ENCODE measurements around the gene CASP3.
"Not testable (repeated sequence)": the region's sequence is repeated elsewhere in the genome, so short reads cannot be mapped to it uniquely, and the experiment has no call there.

CASP3 gene

GRCh38 chr4:184595430-184595829 lies 53.8 kb downstream of the CASP3 start:
- H3F3A ChIP-seq (ENCODE audit: control insufficient read depth, insufficient read depth), result no peaks in the 10 kb centered on the region
- no peak overlapping the region for H3K4me2 ChIP-seq (ENCODE audit: low read length)
- no peak overlapping the region for H3K27ac ChIP-seq (ENCODE audit: low read depth, low read length)
- H3K27me3 ChIP-seq (ENCODE audit: control insufficient read depth, low read length), result no peaks in the 10 kb centered on the region
- no peaks in the 10 kb centered on the region for H3K9me3 ChIP-seq (ENCODE audit: control insufficient read depth, insufficient read depth, low read length)
- TF ChIP-seq CTCF (IDR thresholded peaks at IDR 0.05; ENCODE audit: low read depth, low read length, poor library complexity, severe bottlenecking) (no peak), EZH2phosphoT487 (IDR thresholded peaks at IDR 0.05; ENCODE audit: borderline replicate concordance, low read length) (no peak)
- H3K36me3 ChIP-seq (ENCODE audit: control insufficient read depth, low read length), result no peaks in the 10 kb centered on the region
- no peaks in the 10 kb centered on the region for H3K4me1 ChIP-seq (ENCODE audit: control insufficient read depth, low read length)
- no peaks in the 10 kb centered on the region for H3K9me2 ChIP-seq (replicated peaks; ENCODE audit: control insufficient read depth, low read length)
- no peak overlapping the region for H3K4me3 ChIP-seq (ENCODE audit: low read length)
- H4K20me1 ChIP-seq (ENCODE audit: control insufficient read depth, insufficient read depth, low read depth, low read length), result no peaks in the 10 kb centered on the region
- H3K79me2 ChIP-seq (ENCODE audit: control insufficient read depth, low read length), result no peaks in the 10 kb centered on the region

- H3K27ac ChIP-seq (ENCODE audit: low read depth, low read length), result no peak overlapping the region
- H3K27me3 ChIP-seq (ENCODE audit: control insufficient read depth, low read length), result no peaks in the 10 kb centered on the region
- no peaks in the 10 kb centered on the region for H3K9me2 ChIP-seq (replicated peaks; ENCODE audit: control insufficient read depth, low read length)
- H3K79me2 ChIP-seq (ENCODE audit: control insufficient read depth, low read length), result no peaks in the 10 kb centered on the region
- no peaks in the 10 kb centered on the region for H3K9me3 ChIP-seq (ENCODE audit: control insufficient read depth, insufficient read depth, low read length)
- H3K36me3 ChIP-seq (ENCODE audit: control insufficient read depth, low read length), result no peaks in the 10 kb centered on the region
- TF ChIP-seq CTCF (IDR thresholded peaks at IDR 0.05; ENCODE audit: low read depth, low read length, poor library complexity, severe bottlenecking) (no peak), EZH2phosphoT487 (IDR thresholded peaks at IDR 0.05; ENCODE audit: borderline replicate concordance, low read length) (no peak)
- no peak overlapping the region for H3K4me3 ChIP-seq (ENCODE audit: low read length)
- H3K4me1 ChIP-seq (ENCODE audit: control insufficient read depth, low read length), result no peaks in the 10 kb centered on the region
- no peaks in the 10 kb centered on the region for H3F3A ChIP-seq (ENCODE audit: control insufficient read depth, insufficient read depth)
- H4K20me1 ChIP-seq (ENCODE audit: control insufficient read depth, insufficient read depth, low read depth, low read length), result no peaks in the 10 kb centered on the region
- no peak overlapping the region for H3K4me2 ChIP-seq (ENCODE audit: low read length)
Observed at GRCh38 chr4:184593461-184593860, 55.8 kb downstream of the CASP3 start.

- not testable (repeated sequence) for H3K4me2 ChIP-seq (ENCODE audit: low read length); H3K4me1 ChIP-seq (ENCODE audit: control insufficient read depth, low read length); H3K27ac ChIP-seq (ENCODE audit: low read depth, low read length); H3K9me2 ChIP-seq (replicated peaks; ENCODE audit: control insufficient read depth, low read length); H3K9me3 ChIP-seq (ENCODE audit: control insufficient read depth, insufficient read depth, low read length); H3F3A ChIP-seq (ENCODE audit: control insufficient read depth, insufficient read depth); H3K27me3 ChIP-seq (ENCODE audit: control insufficient read depth, low read length); H3K4me3 ChIP-seq (ENCODE audit: low read length); H3K79me2 ChIP-seq (ENCODE audit: control insufficient read depth, low read length); H4K20me1 ChIP-seq (ENCODE audit: control insufficient read depth, insufficient read depth, low read depth, low read length); H3K36me3 ChIP-seq (ENCODE audit: control insufficient read depth, low read length)
Observed at GRCh38 chr4:184591747-184592270, 57.4 kb downstream of the CASP3 start.

GRCh38 chr4:184591070-184591677 lies 58.1 kb downstream of the CASP3 start:
- no peaks in the 10 kb centered on the region for H3K9me3 ChIP-seq (ENCODE audit: control insufficient read depth, insufficient read depth, low read length)
- H3F3A ChIP-seq (ENCODE audit: control insufficient read depth, insufficient read depth), result no peaks in the 10 kb centered on the region
- no peaks in the 10 kb centered on the region for H3K9me2 ChIP-seq (replicated peaks; ENCODE audit: control insufficient read depth, low read length)
- no peak overlapping the region for H3K4me2 ChIP-seq (ENCODE audit: low read length)
- H3K27ac ChIP-seq (ENCODE audit: low read depth, low read length), result no peak overlapping the region
- no peak for TF ChIP-seq EZH2phosphoT487 (IDR thresholded peaks at IDR 0.05; ENCODE audit: borderline replicate concordance, low read length)
- TF ChIP-seq CTCF (IDR thresholded peaks at IDR 0.05; ENCODE audit: low read depth, low read length, poor library complexity, severe bottlenecking), result no peak
- H4K20me1 ChIP-seq (ENCODE audit: control insufficient read depth, insufficient read depth, low read depth, low read length), result no peaks in the 10 kb centered on the region
- H3K4me3 ChIP-seq (ENCODE audit: low read length), result no peak overlapping the region
- no peaks in the 10 kb centered on the region for H3K79me2 ChIP-seq (ENCODE audit: control insufficient read depth, low read length)
- no peaks in the 10 kb centered on the region for H3K4me1 ChIP-seq (ENCODE audit: control insufficient read depth, low read length)
- no peaks in the 10 kb centered on the region for H3K27me3 ChIP-seq (ENCODE audit: control insufficient read depth, low read length)
- no peaks in the 10 kb centered on the region for H3K36me3 ChIP-seq (ENCODE audit: control insufficient read depth, low read length)
